ENCODE measurements around the gene GOLIM4. TPM values are rescaled to one million over a fixed set of nuclear protein-coding genes. Genes with fewer than 3 reads are reported as not detected.

The GOLIM4 gene
- total RNA-seq (2021) (23.9 to 30.0 TPM (median 23.9 TPM) in 3 replicates), Bru-seq, nascent RNA (percentile 80 among the genes with signal in this experiment)
- long read RNA-seq, experiment 1, full-length matches to known transcripts, result 6 of 9 reads
- long read RNA-seq, experiment 1, partial matches to known transcripts, result 2 of 9 reads
- long read RNA-seq, experiment 1, other reads (novel, unspliced or antisense), result 1 of 9 reads
- long read RNA-seq, experiment 2, full-length matches to known transcripts, result 1 of 24 reads
- long read RNA-seq, experiment 2, partial matches to known transcripts, result 2 of 24 reads
- long read RNA-seq, experiment 2, other reads (novel, unspliced or antisense), result 21 of 24 reads
- long read RNA-seq, experiment 3, partial matches to known transcripts, result 4 of 5 reads
- long read RNA-seq, experiment 3, other reads (novel, unspliced or antisense), result 1 of 5 reads

- Mint-ChIP-seq H3K27ac (peak within 1 kb of the TSS; percentile 88), H3K36me3 (no peaks in the 10 kb centered on the region), H3K27me3 (ENCODE audit: low read depth) (no peaks in the 10 kb centered on the region), H3K4me1 (peaks cover 52% of the 10 kb centered on the region), H3K4me3 (peak within 1 kb of the TSS; percentile 88), H3K9me3 (no peaks in the 10 kb centered on the region)
- POLR2A ChIA-PET, result no interaction called here
- ATAC-seq (peak; percentile 92), DNase-seq (ENCODE audit: low spot score) (peak; percentile 91)
- CTCF ChIA-PET, result interaction anchor here (0.6 to 1.4 kb wide), 5 partner anchors 9 to 752 kb away, joined by 3 to 4 read pairs (median 3); no protein-coding TSS in a partner anchor
- TF ChIP-seq ATF2 (CRISPR knock-in tag; IDR thresholded peaks at IDR 0.05; ENCODE audit: borderline replicate concordance, low read depth) (no peak), TEAD4 (CRISPR knock-in tag; IDR thresholded peaks at IDR 0.05) (no peak), E2F1 (CRISPR knock-in tag; IDR thresholded peaks at IDR 0.05) (no peak; the same call in 1 of the 2 replicates), ZNF281 (CRISPR knock-in tag; IDR thresholded peaks at IDR 0.05) (0 out of 2 replicates have a peak, but pooled peaks have one; percentile 13), ATF6 (CRISPR knock-in tag; IDR thresholded peaks at IDR 0.05) (no peak), PRRX2 (CRISPR knock-in tag; IDR thresholded peaks at IDR 0.05) (no peak), NFYB (CRISPR knock-in tag; conservative IDR thresholded peaks at IDR 0.05; ENCODE audit: low read depth) (peak; percentile 82), ESRRA (CRISPR knock-in tag; IDR thresholded peaks at IDR 0.05; ENCODE audit: borderline replicate concordance) (no peak), USF1 (CRISPR knock-in tag; IDR thresholded peaks at IDR 0.05) (no peak), RORB (CRISPR knock-in tag; IDR thresholded peaks at IDR 0.05) (no peak), CREM (CRISPR knock-in tag; IDR thresholded peaks at IDR 0.05) (peak; percentile 45; the same call in 1 of the 2 replicates), SP1 (CRISPR knock-in tag; conservative IDR thresholded peaks at IDR 0.05) (peak; percentile 75), PRDM15 (CRISPR knock-in tag; IDR thresholded peaks at IDR 0.05) (no peak), AFF4 (CRISPR knock-in tag; IDR thresholded peaks at IDR 0.05; ENCODE audit: borderline replicate concordance) (no peak), NFATC4 (CRISPR knock-in tag; IDR thresholded peaks at IDR 0.05) (no peak), AR (CRISPR knock-in tag; IDR thresholded peaks at IDR 0.05) (no peak)
These were observed at the start of gene GOLIM4 for GRCh38 chr3:168095611-168096209. Gene GOLIM4 (minus strand): TSS chr3:168095924. CDS start chr3:168095285, 639 bp downstream.

All from WTC11 (cell line).